HL-60/S4 (cell line): ENCODE measurements around the gene DNAH8.

Experiments
- in situ Hi-C: fragments of 300-500 bp; cut with MboI; formaldehyde crosslinking; loops from 2 replicates; pipeline ENCODE4 v1.14.3; 2022; ENCODE audit warnings: low sequenced_read_pairs

Gene DNAH8

DNA sequence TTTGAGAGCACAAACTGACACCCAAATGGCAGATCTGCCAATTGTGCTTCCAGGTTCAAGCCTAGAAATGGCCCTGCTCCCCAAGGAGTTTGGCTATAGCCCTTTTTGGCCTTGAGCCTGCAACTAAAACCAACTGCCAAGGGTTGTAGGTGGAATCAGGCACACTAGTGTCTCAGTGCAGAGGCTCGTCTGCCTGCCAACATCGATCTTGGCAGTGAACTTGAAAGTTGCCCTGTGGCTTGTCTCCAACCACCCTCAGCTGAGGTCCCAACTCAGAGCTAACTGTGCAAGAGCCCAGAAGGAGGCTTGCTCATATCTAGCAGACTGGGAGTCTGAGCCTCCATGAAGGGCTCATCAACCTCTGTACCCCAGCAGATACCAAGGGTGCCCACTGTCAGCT lies 240.8 kb downstream of the DNAH8 start:
- in situ Hi-C loops, result no loop called here

GRCh38 chr6:38957426-38957825 lies 242.3 kb downstream of the DNAH8 start:
- in situ Hi-C loops, result no loop called here

GRCh38 chr6:38959138-38959537 lies 244.0 kb downstream of the DNAH8 start:
- in situ Hi-C loops, result no loop called here

DNA sequence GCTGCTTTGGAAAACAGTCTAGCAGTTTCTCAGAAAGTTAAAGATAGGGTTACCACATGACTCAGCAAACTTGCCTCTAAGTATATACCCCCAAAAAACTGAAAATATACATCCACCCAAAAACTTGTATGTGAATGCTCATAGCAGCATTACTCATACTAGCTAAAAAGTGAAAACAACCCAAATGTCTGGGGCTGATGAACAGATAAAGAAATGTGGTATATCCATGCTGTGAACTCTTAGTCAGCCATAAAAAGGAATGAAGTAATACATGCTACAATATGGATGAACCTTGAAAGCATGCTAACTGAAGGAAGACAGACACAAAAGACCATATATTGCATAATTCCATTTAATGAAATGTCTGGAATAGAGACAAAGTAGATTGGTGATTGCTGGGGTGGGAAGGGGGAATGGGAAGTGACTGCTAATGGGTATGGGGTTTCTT lies 253.6 kb downstream of the DNAH8 start:
- in situ Hi-C loops, result no loop called here

DNA sequence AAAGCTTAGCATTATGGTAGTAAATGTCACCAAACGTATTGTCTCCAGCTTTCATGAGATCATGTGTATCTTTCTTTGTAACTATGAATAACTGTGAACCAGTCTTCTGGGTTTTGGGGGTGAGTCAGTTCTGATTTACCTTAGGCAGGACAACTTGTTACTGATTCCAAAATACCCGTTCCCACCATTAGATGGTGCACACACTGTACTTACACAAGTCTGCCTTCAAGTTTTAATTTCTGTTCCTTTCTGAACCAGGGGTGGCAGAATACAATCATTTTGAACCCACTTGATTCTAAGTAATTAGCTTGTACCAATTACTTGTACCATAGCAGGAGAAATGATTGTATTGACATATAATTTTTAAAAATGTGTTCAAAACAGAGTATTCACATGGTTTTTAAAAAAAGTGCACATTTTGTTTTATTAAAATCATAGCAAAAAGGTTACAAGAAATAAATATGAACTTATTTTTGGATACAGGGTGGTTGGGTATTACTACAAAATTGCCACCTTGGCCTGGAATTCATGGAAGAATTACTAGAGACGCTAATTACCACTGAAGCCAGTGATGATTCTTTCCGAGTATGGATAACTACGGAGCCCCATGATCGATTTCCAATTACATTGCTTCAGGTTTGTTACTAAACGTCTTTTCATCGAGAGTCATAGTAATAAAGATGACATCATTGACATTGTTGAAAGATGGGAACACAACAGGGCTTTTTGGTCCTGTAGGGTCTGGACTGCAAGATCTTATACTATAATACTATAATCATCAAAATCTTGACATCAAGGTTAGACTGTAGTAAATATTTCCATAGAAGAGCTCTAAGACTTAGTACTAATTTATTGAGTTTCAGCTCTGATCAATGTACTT lies 258.3 kb downstream of the DNAH8 start:
- in situ Hi-C loops, result no loop called here

GRCh38 chr6:38974389-38975151 lies 259.5 kb downstream of the DNAH8 start:
- in situ Hi-C loops, result no loop called here

GRCh38 chr6:38975621-38976049 lies 260.5 kb downstream of the DNAH8 start:
- in situ Hi-C loops, result no loop called here

DNA sequence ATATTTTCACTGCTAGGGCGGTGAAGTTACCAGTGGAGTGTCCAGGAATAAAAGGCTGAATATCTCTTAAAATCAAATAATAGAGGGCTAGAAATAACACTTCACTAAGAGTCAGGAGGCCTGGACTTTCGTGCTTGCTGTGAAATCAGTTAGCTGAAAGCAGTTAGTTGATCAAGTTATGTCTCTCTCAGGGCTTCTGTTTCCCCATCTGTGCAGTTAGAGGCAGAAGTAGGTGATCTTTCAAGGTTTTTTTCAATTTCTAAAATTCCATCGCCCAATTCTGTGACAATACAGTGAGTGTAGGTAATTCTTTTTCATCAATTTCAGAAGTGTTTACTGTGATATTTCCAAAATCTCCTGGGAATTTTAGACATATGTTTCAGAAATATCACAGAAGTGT lies 260.9 kb downstream of the DNAH8 start:
- in situ Hi-C loops, result no loop called here

DNA sequence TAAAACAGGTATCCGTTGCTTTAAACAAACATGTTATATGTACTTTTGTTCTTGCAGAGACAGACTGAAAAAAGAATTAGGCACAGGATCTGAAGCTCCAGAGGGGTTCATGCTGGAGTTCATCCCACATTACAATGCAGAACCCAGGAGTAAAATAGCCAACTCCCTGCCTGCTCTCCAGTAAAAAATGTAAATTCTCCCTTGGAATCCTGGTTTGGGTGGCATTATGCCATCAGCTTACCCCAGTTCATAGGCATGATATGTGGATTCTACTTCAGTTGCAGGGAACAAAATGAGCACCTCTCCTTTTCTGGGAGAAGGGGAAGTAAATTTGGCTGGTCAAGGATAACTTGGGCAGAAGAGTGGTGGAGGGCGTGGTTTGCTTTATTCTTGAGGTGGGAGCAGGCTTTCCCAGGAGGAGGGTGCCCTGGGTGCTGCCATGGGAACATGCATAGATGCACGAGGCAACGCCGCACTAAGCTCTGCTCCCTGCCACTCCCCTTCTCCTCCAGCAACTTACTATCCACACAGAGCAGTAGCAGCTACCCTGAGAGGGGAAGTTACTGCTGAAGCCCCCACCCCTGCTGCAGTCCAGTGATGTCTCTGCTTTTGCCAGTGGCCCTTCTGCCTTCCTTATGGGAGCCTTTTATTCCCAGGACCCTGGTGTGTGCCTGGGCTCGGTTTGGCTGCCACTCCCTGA lies 261.8 kb downstream of the DNAH8 start:
- in situ Hi-C loops, result no loop called here

GRCh38 chr6:38978139-38978704 lies 263.1 kb downstream of the DNAH8 start:
- in situ Hi-C loops, result no loop called here

DNA sequence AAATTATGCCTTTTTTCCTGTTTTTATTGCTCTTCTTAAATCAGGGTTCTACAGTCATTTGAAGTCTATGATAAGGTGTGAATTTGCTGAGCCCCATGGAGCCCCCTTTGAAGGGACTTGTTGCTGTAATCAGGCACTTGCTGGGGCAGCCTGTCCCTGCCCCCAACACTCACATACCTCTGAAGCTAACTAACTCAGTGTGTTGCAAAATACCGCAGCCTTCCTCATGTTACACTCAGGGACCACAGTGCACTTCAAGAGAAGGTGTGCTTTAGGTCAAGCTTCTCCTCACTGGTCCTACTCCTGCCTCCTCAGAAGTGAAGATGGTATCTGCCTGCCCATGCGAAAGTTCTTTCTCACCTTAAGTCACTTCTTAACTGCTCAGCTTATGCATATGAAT lies 267.4 kb downstream of the DNAH8 start:
- in situ Hi-C loops, result no loop called here

- in situ Hi-C loops, result no loop called here
These were observed 269.6 kb downstream of the DNAH8 start for GRCh38 chr6:38984723-38985122.

DNA sequence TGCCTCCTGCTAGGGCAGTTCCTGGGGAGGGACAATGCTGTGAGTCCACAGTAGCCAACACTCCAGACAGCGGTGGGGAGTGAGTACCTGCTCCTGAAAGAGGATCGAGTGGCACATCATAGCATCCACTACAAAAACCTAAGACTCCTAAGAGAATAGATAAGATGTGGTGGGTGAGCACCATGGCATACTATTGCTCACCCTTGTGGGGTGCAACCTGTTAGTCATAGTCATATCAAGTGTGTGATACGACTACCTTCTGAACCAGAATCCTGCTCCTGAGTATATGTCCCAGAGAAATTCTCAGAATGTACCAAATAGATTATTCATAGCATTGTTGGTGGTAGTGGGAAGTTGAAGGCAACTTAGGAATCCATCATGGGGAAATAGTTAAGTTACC lies 270.7 kb downstream of the DNAH8 start:
- in situ Hi-C loops, result no loop called here

DNA sequence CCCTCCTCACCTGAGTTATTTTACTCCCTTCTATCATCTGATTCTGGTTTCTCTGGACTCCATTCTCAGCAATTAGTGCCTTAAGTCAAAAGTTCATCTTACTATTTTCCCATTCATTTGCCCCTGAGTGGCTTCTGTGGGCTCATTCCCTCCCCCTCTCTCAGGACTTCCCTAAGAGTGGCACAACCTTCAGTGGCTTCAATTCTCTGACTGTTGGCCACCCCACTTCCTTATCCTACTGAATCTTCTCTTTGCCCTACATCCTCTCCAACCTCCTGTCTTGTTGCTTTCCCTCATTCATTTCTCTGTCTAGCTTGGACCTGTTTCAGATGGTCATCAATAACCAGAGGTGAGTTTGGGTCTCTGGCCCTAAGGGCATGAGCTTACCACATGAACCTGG lies 272.4 kb downstream of the DNAH8 start:
- in situ Hi-C loops, result no loop called here

GRCh38 chr6:38988736-38989449 lies 273.8 kb downstream of the DNAH8 start:
- in situ Hi-C loops, result no loop called here

DNA sequence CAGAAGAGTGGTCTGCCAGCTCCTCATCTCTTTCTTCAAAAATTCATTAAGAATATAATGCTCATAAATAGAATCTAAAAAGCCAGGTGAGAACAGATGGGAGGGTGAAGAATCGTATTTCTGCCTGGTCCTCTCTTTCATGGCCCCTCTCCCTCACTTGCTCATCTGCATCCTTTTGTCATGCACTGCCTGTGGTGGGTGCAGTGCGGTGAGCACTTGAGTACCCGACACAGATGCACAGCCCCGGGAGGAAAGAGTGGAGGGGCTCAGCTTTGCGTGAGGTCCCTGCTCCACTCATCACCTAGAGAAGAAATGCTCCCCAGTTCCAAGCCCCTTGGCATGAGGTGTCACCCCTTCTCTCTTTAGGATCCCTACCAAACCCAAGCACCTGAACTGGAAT lies 275.4 kb downstream of the DNAH8 start:
- in situ Hi-C loops, result no loop called here

DNA sequence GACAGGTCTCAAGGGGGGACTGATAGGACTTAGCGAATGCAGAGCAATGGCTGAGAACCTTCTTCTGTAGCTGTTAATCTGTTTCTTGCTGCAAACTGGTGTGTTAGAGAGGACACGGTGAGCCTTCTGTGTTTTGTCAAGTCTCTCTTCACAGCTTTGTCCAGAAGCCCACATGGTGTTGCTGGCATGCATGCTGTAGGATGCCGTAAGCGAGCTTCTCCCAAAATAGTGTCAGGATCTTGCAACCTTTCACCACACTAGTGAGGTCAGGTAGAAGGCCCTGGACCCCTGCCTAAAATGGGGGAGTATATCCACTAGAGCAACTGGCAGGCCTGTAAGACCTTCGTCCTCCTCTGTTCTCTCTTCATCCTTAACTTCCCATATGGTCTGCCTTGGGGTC lies 281.6 kb downstream of the DNAH8 start:
- in situ Hi-C loops, result no loop called here

DNA sequence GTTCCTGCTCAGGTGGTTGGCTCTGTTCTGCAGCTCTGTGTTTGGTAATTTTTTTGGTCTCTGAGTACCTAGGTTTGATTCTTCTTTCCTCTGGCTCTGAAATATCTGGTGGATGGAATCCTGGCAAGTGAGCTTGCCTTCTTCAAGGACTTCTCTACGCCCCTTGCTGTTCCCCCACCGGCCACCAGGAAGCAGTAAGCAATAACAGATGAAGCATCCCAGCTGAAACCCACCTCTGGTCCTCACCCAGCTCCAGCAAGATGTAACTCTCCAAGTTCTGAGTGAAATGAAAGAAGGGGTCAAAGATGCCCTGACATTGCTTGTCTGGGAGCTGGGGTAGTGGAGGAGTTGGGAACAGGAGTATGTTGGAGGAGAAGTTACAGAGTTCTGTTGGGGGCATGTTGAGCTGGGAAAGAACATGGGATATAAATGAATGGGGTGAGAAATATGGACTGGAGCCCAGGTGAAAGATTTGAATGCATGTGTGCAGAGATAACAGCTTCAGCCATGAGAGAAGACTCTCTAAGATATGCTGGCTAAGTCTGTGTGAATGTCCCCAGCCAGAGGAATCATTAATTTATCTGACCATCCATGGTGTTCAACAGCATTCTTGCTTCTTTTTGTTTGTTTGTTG lies 282.1 kb downstream of the DNAH8 start:
- in situ Hi-C loops, result no loop called here

DNA sequence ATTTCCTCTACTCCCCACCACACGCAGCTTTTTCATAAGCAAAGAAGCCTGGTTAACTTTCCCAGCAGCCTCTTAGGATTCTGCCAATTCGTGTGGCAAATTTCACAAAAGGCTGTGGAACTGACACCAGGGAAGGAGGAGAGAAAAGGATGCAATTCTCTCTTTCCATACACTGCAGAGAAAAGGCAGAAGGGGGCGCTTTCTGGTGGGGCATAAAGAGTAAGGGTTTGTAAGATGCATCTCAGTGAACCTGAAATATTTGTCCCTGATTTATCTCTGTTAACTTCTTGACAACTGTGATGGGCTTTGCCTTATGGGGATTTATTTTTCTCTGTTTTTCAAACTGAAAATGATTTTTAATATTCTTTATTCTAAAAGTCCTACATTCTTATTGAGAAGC lies 288.0 kb downstream of the DNAH8 start:
- in situ Hi-C loops, result no loop called here

- in situ Hi-C loops, result no loop called here
These were observed 288.4 kb downstream of the DNAH8 start for GRCh38 chr6:39003492-39003891.
